Neutrophil (primary cell): Measurements from ENCODE around the gene MRPL38.

ENCODE experiments used
- H3K27ac ChIP-seq: fragments of 200-600 bp; sonication (generic); 2 replicates; pipeline ENCODE4 v1.5.1; 2016; ENCODE audit warnings: mild to moderate bottlenecking, moderate library complexity
- H3K27me3 ChIP-seq: fragments of 200-600 bp; sonication (generic); 2 replicates; pipeline ENCODE4 v1.6.0; 2016; ENCODE audit warnings: mild to moderate bottlenecking
- H3K36me3 ChIP-seq: fragments of 200-600 bp; sonication (generic); 2 replicates; pipeline ENCODE4 v1.5.1; 2017
- H3K4me1 ChIP-seq, 2 experiments: fragments of 200-600 bp in 1 of 2; sonication (generic) in 1 of 2; 1 replicate in 1 of 2; 2 replicates in 1 of 2; pipeline versions ENCODE4 v1.5.1 to v1.6.1; 2013 to 2016; ENCODE audit warnings: low read depth in 1 of 2, low read length in 1 of 2, mild to moderate bottlenecking in 1 of 2, moderate library complexity in 1 of 2; ENCODE audit not compliant: control insufficient read depth in 1 of 2, insufficient read depth in 1 of 2
- H3K4me3 ChIP-seq, 2 experiments: fragments of 200-600 bp in 1 of 2; sonication (generic) in 1 of 2; 1 replicate in 1 of 2; 2 replicates in 1 of 2; pipeline ENCODE4 v1.5.1; 2013 to 2016; ENCODE audit warnings: low read depth in 1 of 2, low read length in 1 of 2, mild to moderate bottlenecking in 1 of 2, moderate library complexity in 1 of 2
- H3K9me3 ChIP-seq: fragments of 200-600 bp; sonication (generic); 2 replicates; pipeline ENCODE4 v1.5.1; 2016
- CTCF ChIP-seq: fragments of 200-600 bp; sonication (generic); IDR thresholded peaks from 2 replicates; pipeline ENCODE4 v1.5.1; 2016; ENCODE audit warnings: antibody characterized with exemption

Gene MRPL38

GRCh38 chr17:75906143-75906884 lies 1.6 kb upstream of the MRPL38 start:
- peak overlapping the region; percentile 47 for H3K27ac ChIP-seq

DNA sequence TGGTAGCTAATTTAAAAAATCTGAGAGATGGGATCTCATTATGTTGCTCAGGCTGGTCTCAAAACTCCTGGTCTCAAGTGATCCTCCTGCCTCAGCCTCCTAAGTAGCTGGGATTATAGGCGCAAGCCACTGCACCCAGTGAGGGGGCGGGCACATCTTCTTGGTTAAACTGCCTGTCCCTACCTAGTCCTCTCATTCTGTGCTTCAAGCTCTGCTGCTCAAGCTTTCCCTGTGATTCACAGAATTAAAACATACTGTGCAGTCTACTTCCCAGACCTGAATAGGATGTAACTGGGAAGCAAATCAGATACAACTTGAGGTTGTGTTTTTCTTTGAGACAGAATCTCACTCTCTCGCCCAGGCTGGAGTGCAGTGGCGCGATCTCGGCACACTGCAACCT lies 2.3 kb downstream of the MRPL38 start:
- no peak for TF ChIP-seq CTCF
- peaks cover 20 to 26% of the 10 kb centered on the region in 2 experiments for H3K4me1 ChIP-seq
- no peaks in the 10 kb centered on the region for H3K27me3 ChIP-seq
- no peaks in the 10 kb centered on the region for H3K9me3 ChIP-seq
- no peak overlapping the region for H3K4me3 ChIP-seq
- H3K36me3 ChIP-seq: peaks cover 29% of the 10 kb centered on the region
- H3K27ac ChIP-seq: no peak overlapping the region

More at GRCh38 chr17:75906143-75906884, 1.6 kb upstream of the MRPL38 start:
- no peak overlapping the region for H3K4me3 ChIP-seq
- H3K9me3 ChIP-seq: no peaks in the 10 kb centered on the region
- H3K4me1 ChIP-seq: peaks cover 19 to 24% of the 10 kb centered on the region in 2 experiments
- TF ChIP-seq CTCF: no peak
- H3K36me3 ChIP-seq: peaks cover 6% of the 10 kb centered on the region
- H3K27me3 ChIP-seq: no peaks in the 10 kb centered on the region

DNA sequence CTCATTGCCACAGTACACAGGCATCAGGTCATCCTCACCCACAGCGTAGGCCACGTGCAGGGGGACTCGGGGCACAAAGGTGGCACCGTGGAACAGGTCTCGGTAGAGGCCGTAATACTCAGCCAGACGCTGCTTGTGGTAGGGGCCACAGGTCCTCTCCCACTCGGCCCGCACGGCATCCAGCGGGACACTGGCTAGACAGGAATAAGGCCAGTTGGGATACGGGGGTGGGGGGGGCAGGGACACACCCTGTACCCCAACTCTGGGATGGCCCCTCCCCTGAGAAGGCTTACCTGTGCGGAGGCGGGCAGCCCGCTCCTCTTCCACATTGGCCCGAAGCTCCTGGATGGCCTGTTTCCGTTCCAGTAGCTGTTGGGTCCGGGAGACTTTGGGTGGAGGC lies 3.0 kb downstream of the MRPL38 start:
- Histone ChIP-seq H3K27ac (no peak overlapping the region), H3K27me3 (no peaks in the 10 kb centered on the region), H3K36me3 (peaks cover 29% of the 10 kb centered on the region), H3K4me3 (no peak overlapping the region), H3K9me3 (no peaks in the 10 kb centered on the region), H3K4me1 (peaks cover 25 to 33% of the 10 kb centered on the region in 2 experiments)
- no peak for TF ChIP-seq CTCF

DNA sequence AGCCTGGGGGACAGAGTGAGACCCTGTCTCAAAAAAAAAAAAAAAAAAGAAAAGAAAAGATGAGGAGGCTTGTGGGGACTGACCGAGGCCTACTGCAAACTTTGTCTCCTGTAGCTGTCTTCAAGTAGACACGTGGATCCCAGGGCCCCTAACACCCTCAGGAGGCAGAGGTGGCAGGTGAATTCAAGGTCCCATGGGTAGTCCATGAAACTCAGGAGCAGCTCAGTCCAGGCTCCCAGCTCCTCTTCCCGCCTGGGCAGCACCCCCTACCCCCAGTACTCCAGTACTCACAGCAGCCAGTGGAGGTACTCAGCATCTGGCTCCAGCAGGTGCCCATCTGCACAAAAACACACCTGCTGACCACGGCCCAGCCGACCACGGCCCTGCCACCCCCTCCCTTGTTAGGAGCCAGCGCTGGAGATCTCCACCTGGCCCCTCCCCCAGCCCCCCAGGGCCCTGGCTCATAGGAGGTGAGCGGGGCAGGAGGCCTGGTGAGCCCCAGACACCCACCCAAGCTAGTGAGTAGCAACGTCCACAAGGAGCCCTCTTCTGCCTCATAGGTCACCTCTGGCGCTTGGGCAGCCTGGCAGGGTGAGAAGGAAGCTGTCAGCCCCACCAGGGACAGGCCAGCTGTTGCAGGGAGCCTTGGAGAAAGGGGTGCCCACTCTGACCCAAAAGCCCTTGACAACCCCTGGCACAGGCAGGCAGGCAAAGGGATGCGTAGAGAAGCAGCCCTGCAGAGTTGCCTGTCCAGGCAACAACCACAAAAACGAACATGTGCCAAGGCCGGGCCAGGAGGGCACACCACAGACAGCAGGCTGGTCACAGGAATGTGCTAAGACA lies 3.8 kb downstream of the MRPL38 start:
- H3K36me3 ChIP-seq: peaks cover 29% of the 10 kb centered on the region
- no peaks in the 10 kb centered on the region for H3K27me3 ChIP-seq
- no peaks in the 10 kb centered on the region for H3K9me3 ChIP-seq
- peaks cover 26 to 33% of the 10 kb centered on the region in 2 experiments for H3K4me1 ChIP-seq
- no peak overlapping the region for H3K4me3 ChIP-seq
- no peak for TF ChIP-seq CTCF
- H3K27ac ChIP-seq: no peak overlapping the region

DNA sequence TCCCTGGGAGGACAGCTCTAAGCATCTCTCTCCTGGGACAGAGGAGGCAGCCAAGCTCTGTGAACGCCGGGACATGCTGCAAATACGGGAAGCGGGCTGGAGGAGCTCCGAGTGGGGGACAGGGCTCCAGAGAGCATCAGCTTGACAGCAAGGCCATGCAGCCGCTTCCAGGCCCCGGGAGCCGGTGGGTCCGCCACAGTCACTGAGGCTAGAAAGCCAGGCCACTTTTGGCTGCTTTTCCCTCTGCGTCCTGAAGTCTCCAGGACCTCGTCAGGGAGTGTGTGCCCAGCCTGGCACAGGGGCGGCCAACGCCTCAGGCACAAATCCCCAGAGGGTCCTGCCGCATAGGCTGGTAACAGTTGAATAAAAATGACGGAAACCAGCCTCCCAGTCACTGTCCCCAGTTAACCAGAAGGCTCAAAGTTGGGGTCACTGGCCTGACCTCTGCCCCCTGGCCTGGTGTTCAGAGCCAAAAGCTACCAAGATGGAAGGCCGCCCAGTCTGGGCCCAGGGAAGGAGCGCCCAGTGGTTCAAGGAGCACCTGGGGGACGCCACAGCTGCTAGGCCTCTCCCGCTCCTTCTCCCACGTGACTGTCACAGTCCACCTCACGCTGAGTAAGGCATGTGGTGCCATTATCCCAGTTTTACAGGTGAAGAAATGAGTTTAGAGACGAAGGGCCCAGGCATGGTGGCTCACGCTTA lies 4.8 kb downstream of the MRPL38 start:
- Histone ChIP-seq H3K27me3 (no peaks in the 10 kb centered on the region), H3K9me3 (no peaks in the 10 kb centered on the region), H3K36me3 (peaks cover 29% of the 10 kb centered on the region), H3K27ac (no peak overlapping the region), H3K4me1 (peaks cover 26 to 30% of the 10 kb centered on the region in 2 experiments), H3K4me3 (no peak overlapping the region)
- TF ChIP-seq CTCF: no peak
